SU-DHL-6 (cell line): Measurements from ENCODE around the gene ITPKA.
"Not testable (repeated sequence)": the region's sequence is repeated elsewhere in the genome, so short reads cannot be mapped to it uniquely, and the experiment has no call there.

ENCODE experiments used
- EZH2phosphoT487 ChIP-seq: fragments of 200-600 bp; sonication (generic), shearing (Covaris generic); conservative IDR thresholded peaks from 2 replicates; pipeline ENCODE4 v1.6.1; 2018; ENCODE audit warnings: mild to moderate bottlenecking, antibody characterized with exemption, low read length, moderate library complexity, mixed read lengths
- TF ChIP-seq, protein P1 (sequence below): fragments of 200-600 bp; sonication (generic); IDR thresholded peaks from one replicate; pipeline ENCODE4 v1.5.1; 2017; ENCODE audit warnings: antibody characterized with exemption, mild to moderate bottlenecking, low read length, moderate library complexity; ENCODE audit not compliant: insufficient read depth, poor library complexity, severe bottlenecking

DNA sequence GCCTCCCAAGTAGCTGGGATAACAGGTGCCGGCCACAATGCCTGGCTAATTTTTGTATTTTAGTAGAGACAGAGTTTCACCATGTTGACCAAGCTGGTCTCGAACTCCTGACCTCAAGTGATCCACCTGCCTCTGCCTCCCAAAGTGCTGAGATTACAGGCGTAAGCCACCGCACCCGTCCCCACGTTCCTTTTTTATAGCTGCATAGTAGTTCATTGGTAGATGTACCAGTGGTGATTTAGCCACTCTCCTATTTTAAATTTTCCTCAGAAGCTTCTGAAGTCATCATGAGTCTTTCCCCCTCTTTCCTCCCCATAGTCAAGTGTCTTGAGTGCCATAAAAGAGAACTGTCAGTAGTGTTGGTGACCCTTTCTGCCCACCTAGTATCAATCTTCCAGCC is 24.0 kb upstream of the ITPKA start:
- TF ChIP-seq, protein P1, sequence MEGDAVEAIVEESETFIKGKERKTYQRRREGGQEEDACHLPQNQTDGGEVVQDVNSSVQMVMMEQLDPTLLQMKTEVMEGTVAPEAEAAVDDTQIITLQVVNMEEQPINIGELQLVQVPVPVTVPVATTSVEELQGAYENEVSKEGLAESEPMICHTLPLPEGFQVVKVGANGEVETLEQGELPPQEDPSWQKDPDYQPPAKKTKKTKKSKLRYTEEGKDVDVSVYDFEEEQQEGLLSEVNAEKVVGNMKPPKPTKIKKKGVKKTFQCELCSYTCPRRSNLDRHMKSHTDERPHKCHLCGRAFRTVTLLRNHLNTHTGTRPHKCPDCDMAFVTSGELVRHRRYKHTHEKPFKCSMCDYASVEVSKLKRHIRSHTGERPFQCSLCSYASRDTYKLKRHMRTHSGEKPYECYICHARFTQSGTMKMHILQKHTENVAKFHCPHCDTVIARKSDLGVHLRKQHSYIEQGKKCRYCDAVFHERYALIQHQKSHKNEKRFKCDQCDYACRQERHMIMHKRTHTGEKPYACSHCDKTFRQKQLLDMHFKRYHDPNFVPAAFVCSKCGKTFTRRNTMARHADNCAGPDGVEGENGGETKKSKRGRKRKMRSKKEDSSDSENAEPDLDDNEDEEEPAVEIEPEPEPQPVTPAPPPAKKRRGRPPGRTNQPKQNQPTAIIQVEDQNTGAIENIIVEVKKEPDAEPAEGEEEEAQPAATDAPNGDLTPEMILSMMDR = not testable (repeated sequence)
- not testable (repeated sequence) for TF ChIP-seq EZH2phosphoT487
